Activated T-helper 1 cell treated with anti-CD3 and anti-CD28 coated beads, Interleukin-12 subunit alpha, Interleukin-12 subunit beta, Interleukin-2, Interleukin-4 antibody, amounts not matched to agents 30 ng/mL and 10 ng/mL and 1 ng/mL, durations not matched to agents 14 hours and 24 hours and 36 hours (primary cell): ENCODE data around the gene PIP5K1B. TPM values are rescaled to one million over a fixed set of nuclear protein-coding genes. Genes with fewer than 3 reads are reported as not detected.
A peak's percentile ranks its signal among the peaks of the same experiment; 100 is the strongest.

Experiments
- DNase-seq: peaks from one replicate; pipeline ENCODE4 v3.0.0; 2021; ENCODE audit warnings: low spot score
- H3K27ac Mint-ChIP-seq: one replicate; pipeline ENCODE4 v1.8.0; 2021; ENCODE audit warnings: mild to moderate bottlenecking, mixed read lengths
- H3K27me3 Mint-ChIP-seq: one replicate; pipeline ENCODE4 v1.8.0; 2022; ENCODE audit warnings: mild to moderate bottlenecking, moderate library complexity, mixed read lengths; ENCODE audit not compliant: insufficient read depth
- H3K36me3 Mint-ChIP-seq: one replicate; pipeline ENCODE4 v1.8.0; 2021; ENCODE audit warnings: low read depth, mixed read lengths
- H3K4me1 Mint-ChIP-seq: one replicate; pipeline ENCODE4 v1.8.0; 2021; ENCODE audit warnings: low read depth, mixed read lengths
- H3K4me3 Mint-ChIP-seq: one replicate; pipeline ENCODE4 v1.8.0; 2021; ENCODE audit warnings: mild to moderate bottlenecking, moderate library complexity, mixed read lengths
- H3K9me3 Mint-ChIP-seq: one replicate; pipeline ENCODE4 v1.8.0; 2021; ENCODE audit warnings: mixed read lengths
- intact Hi-C: fragments of 100-400 bp; cut with micrococcal nuclease; formaldehyde crosslinking; loops from one replicate; pipeline ENCODE4 v1.15.1; 2024
- total RNA-seq: library from RNA; stranded (reverse); gene quantifications from 2 replicates; pipeline ENCODE4 v1.2.3, GENCODE V29; 2022

The PIP5K1B gene
- total RNA-seq, 1 donor from 2014 or later = 77.4 TPM

GRCh38 chr9:68728731-68729130 is 23.7 kb downstream of the PIP5K1B start:
- intact Hi-C loops = no loop called here
- no peak overlapping the region for H3K4me3 Mint-ChIP-seq

GRCh38 chr9:68730570-68731235 is 25.7 kb downstream of the PIP5K1B start:
- Mint-ChIP-seq H3K4me1 (no peaks in the 10 kb centered on the region), H3K9me3 (no peaks in the 10 kb centered on the region), H3K27me3 (peaks cover 9% of the 10 kb centered on the region), H3K27ac (no peak overlapping the region), H3K36me3 (no peaks in the 10 kb centered on the region), H3K4me3 (no peak overlapping the region)
- intact Hi-C loops = no loop called here
- DNase-seq = no peak

More at GRCh38 chr9:68728731-68729130, 23.7 kb downstream of the PIP5K1B start:
- Mint-ChIP-seq H3K9me3 (no peaks in the 10 kb centered on the region), H3K27ac (no peak overlapping the region), H3K36me3 (no peaks in the 10 kb centered on the region), H3K27me3 (peaks cover 9% of the 10 kb centered on the region), H3K4me1 (no peaks in the 10 kb centered on the region)
- DNase-seq = no peak

- H3K27me3 Mint-ChIP-seq = peaks cover 7% of the 10 kb centered on the region
- no peaks in the 10 kb centered on the region for H3K4me1 Mint-ChIP-seq
- H3K36me3 Mint-ChIP-seq = no peaks in the 10 kb centered on the region
- H3K27ac Mint-ChIP-seq = no peak overlapping the region
- no peak overlapping the region for H3K4me3 Mint-ChIP-seq
- H3K9me3 Mint-ChIP-seq = no peaks in the 10 kb centered on the region
- no peak for DNase-seq
- intact Hi-C loops = no loop called here
Observed at GRCh38 chr9:68731857-68732256, 26.8 kb downstream of the PIP5K1B start.

- H3K27me3 Mint-ChIP-seq = peaks cover 7% of the 10 kb centered on the region
- H3K4me1 Mint-ChIP-seq = no peaks in the 10 kb centered on the region
- intact Hi-C loops = no loop called here
- no peaks in the 10 kb centered on the region for H3K9me3 Mint-ChIP-seq
- no peak overlapping the region for H3K27ac Mint-ChIP-seq
- H3K36me3 Mint-ChIP-seq = no peaks in the 10 kb centered on the region
- no peak for DNase-seq
- no peak overlapping the region for H3K4me3 Mint-ChIP-seq
Observed at GRCh38 chr9:68732405-68733020, 27.5 kb downstream of the PIP5K1B start.

- intact Hi-C loops = no loop called here
- DNase-seq = no peak
- H3K4me1 Mint-ChIP-seq = no peaks in the 10 kb centered on the region
- H3K27me3 Mint-ChIP-seq = peaks cover 7% of the 10 kb centered on the region
- H3K4me3 Mint-ChIP-seq = no peak overlapping the region
- no peaks in the 10 kb centered on the region for H3K9me3 Mint-ChIP-seq
- H3K36me3 Mint-ChIP-seq = no peaks in the 10 kb centered on the region
- no peak overlapping the region for H3K27ac Mint-ChIP-seq
Observed at GRCh38 chr9:68733021-68733405, 28.0 kb downstream of the PIP5K1B start.

- Mint-ChIP-seq H3K4me1 (peaks cover under 1% of the 10 kb centered on the region), H3K36me3 (peaks cover 2% of the 10 kb centered on the region)
- no peak for DNase-seq
Observed at GRCh38 chr9:68738358-68738757, 33.3 kb downstream of the PIP5K1B start.

GRCh38 chr9:68739621-68740174 is 34.7 kb downstream of the PIP5K1B start:
- Mint-ChIP-seq H3K4me3 (no peak overlapping the region), H3K9me3 (no peaks in the 10 kb centered on the region), H3K4me1 (peaks cover 7% of the 10 kb centered on the region), H3K27me3 (no peaks in the 10 kb centered on the region), H3K27ac (no peak overlapping the region), H3K36me3 (peaks cover 2% of the 10 kb centered on the region)
- intact Hi-C loops = no loop called here
- no peak for DNase-seq

More at GRCh38 chr9:68738358-68738757, 33.3 kb downstream of the PIP5K1B start:
- H3K27me3 Mint-ChIP-seq = peaks cover 3% of the 10 kb centered on the region
- no peaks in the 10 kb centered on the region for H3K9me3 Mint-ChIP-seq
- intact Hi-C loops = no loop called here
- no peak overlapping the region for H3K4me3 Mint-ChIP-seq
- no peak overlapping the region for H3K27ac Mint-ChIP-seq

GRCh38 chr9:68740561-68740960 is 35.5 kb downstream of the PIP5K1B start:
- no peak for DNase-seq
- Mint-ChIP-seq H3K27me3 (no peaks in the 10 kb centered on the region), H3K4me3 (no peak overlapping the region), H3K27ac (no peak overlapping the region), H3K36me3 (peaks cover 2% of the 10 kb centered on the region), H3K9me3 (no peaks in the 10 kb centered on the region), H3K4me1 (peaks cover 7% of the 10 kb centered on the region)
- intact Hi-C loops = no loop called here

- DNase-seq = no peak
- Mint-ChIP-seq H3K27me3 (no peaks in the 10 kb centered on the region), H3K4me1 (peaks cover 7% of the 10 kb centered on the region), H3K4me3 (no peak overlapping the region), H3K27ac (no peak overlapping the region), H3K36me3 (peaks cover 2% of the 10 kb centered on the region), H3K9me3 (no peaks in the 10 kb centered on the region)
- intact Hi-C loops = no loop called here
Observed at GRCh38 chr9:68741234-68741633, 36.2 kb downstream of the PIP5K1B start.

GRCh38 chr9:68741704-68742332 is 36.8 kb downstream of the PIP5K1B start:
- intact Hi-C loops = no loop called here
- Mint-ChIP-seq H3K4me3 (no peak overlapping the region), H3K27ac (peak overlapping the region; percentile 56), H3K4me1 (peaks cover 7% of the 10 kb centered on the region), H3K9me3 (no peaks in the 10 kb centered on the region), H3K36me3 (peaks cover 2% of the 10 kb centered on the region), H3K27me3 (no peaks in the 10 kb centered on the region)
- DNase-seq = no peak

- Mint-ChIP-seq H3K27me3 (no peaks in the 10 kb centered on the region), H3K36me3 (peaks cover 2% of the 10 kb centered on the region), H3K27ac (no peak overlapping the region), H3K9me3 (no peaks in the 10 kb centered on the region), H3K4me1 (peaks cover 7% of the 10 kb centered on the region), H3K4me3 (no peak overlapping the region)
- intact Hi-C loops = no loop called here
- DNase-seq = no peak
Observed at GRCh38 chr9:68742333-68742730, 37.3 kb downstream of the PIP5K1B start.

- Mint-ChIP-seq H3K4me1 (peaks cover 7% of the 10 kb centered on the region), H3K36me3 (peaks cover 2% of the 10 kb centered on the region), H3K27ac (no peak overlapping the region), H3K4me3 (no peak overlapping the region), H3K27me3 (no peaks in the 10 kb centered on the region), H3K9me3 (no peaks in the 10 kb centered on the region)
- intact Hi-C loops = no loop called here
- no peak for DNase-seq
Observed at GRCh38 chr9:68744426-68744825, 39.4 kb downstream of the PIP5K1B start.

- no peak for DNase-seq
- Mint-ChIP-seq H3K9me3 (no peaks in the 10 kb centered on the region), H3K27me3 (no peaks in the 10 kb centered on the region), H3K27ac (no peak overlapping the region), H3K36me3 (peaks cover 2% of the 10 kb centered on the region), H3K4me3 (no peak overlapping the region), H3K4me1 (peaks cover 7% of the 10 kb centered on the region)
- intact Hi-C loops = no loop called here
Observed at GRCh38 chr9:68746525-68746924, 41.5 kb downstream of the PIP5K1B start.
